PC-9 (cell line): ENCODE data around the gene CSNK1E. TPM values are rescaled to one million over a fixed set of nuclear protein-coding genes. Genes with fewer than 3 reads are reported as not detected.
A peak's percentile ranks its signal among the peaks of the same experiment; 100 is the strongest.

ENCODE experiments used
- BruUV-seq: library from RNA; stranded (reverse); fragments of 400-500 nt; replicated peaks from 2 replicates; lab custom pipeline; 2021; lab: Mats Ljungman, UMichigan
- CTCF ChIA-PET: fragments of 300-600 bp; sonication (Branson Sonifier 250); formaldehyde crosslinking; loops from one replicate; lab custom pipeline; 2022; ENCODE audit warnings: antibody characterized with exemption; lab: Charles Lee
- POLR2A ChIA-PET: fragments of 300-600 bp; sonication (Branson Sonifier 250); formaldehyde crosslinking; loops from one replicate; lab custom pipeline; 2022; ENCODE audit warnings: antibody characterized with exemption; ENCODE audit not compliant: unreplicated experiment; lab: Charles Lee
- DNase-seq, 2 experiments: peaks; one replicate each; pipeline versions ENCODE4 v3.0.0 to v3.0.0-alpha.2; 2015 to 2022; ENCODE audit warnings: mixed read lengths in 1 of 2
- H2AFZ ChIP-seq: fragments of 200-600 bp; sonication (generic); 2 replicates; pipeline ENCODE4 v1.8.1; 2017; ENCODE audit warnings: antibody characterized with exemption
- H3F3A ChIP-seq: fragments of 200-600 bp; sonication (generic); 2 replicates; pipeline ENCODE4 v1.8.1; 2017; ENCODE audit warnings: antibody characterized with exemption, mild to moderate bottlenecking, low read depth; ENCODE audit not compliant: insufficient read depth
- H3K27ac ChIP-seq: fragments of 200-600 bp; sonication (generic); 2 replicates; pipeline ENCODE4 v1.6.1; 2016; ENCODE audit warnings: mixed run types
- H3K27me3 ChIP-seq: fragments of 200-600 bp; sonication (generic); 2 replicates; pipeline ENCODE4 v1.6.1; 2016; ENCODE audit warnings: low read depth, mixed run types; ENCODE audit not compliant: insufficient read depth
- H3K36me3 ChIP-seq: fragments of 200-600 bp; sonication (generic); 2 replicates; pipeline ENCODE4 v1.6.1; 2016; ENCODE audit warnings: low read depth, mixed run types
- H3K4me1 ChIP-seq: fragments of 200-600 bp; sonication (generic); replicated peaks from 2 replicates; pipeline ENCODE4 v1.6.1; 2016; ENCODE audit warnings: mixed run types; ENCODE audit not compliant: insufficient read depth
- H3K4me2 ChIP-seq: fragments of 200-600 bp; sonication (generic); 2 replicates; pipeline ENCODE4 v1.6.1; 2017; ENCODE audit warnings: mixed run types
- H3K4me3 ChIP-seq: fragments of 200-600 bp; sonication (generic); 2 replicates; pipeline ENCODE4 v1.6.1; 2016; ENCODE audit warnings: mixed run types
- H3K79me2 ChIP-seq: fragments of 200-600 bp; sonication (generic); 2 replicates; pipeline ENCODE4 v1.6.1; 2017; ENCODE audit warnings: low read depth, mixed run types
- H3K9me2 ChIP-seq: fragments of 200-600 bp; sonication (generic); 2 replicates; pipeline ENCODE4 v1.8.1; 2017; ENCODE audit warnings: mild to moderate bottlenecking; ENCODE audit not compliant: insufficient read depth
- H3K9me3 ChIP-seq: fragments of 200-600 bp; sonication (generic); 2 replicates; pipeline ENCODE4 v1.8.1; 2016; ENCODE audit warnings: low read depth; ENCODE audit not compliant: insufficient read depth
- H4K20me1 ChIP-seq: fragments of 200-600 bp; sonication (generic); 2 replicates; pipeline ENCODE4 v1.8.1; 2017; ENCODE audit not compliant: insufficient read depth
- CTCF ChIP-seq: fragments of 200-600 bp; sonication (generic); conservative IDR thresholded peaks from 2 replicates; pipeline ENCODE4 v1.6.1; 2017; ENCODE audit warnings: mixed run types, antibody characterized with exemption, mild to moderate bottlenecking, moderate library complexity
- EZH2 ChIP-seq: fragments of 200-600 bp; sonication (generic); IDR thresholded peaks from 2 replicates; pipeline ENCODE4 v1.8.0; 2017; ENCODE audit warnings: antibody characterized with exemption, low read depth
- intact Hi-C: fragments of 100-400 bp; cut with micrococcal nuclease; formaldehyde crosslinking; loops from one replicate; pipeline ENCODE4 v1.10.0; 2022; ENCODE audit not compliant: unreplicated experiment
- total RNA-seq: library from RNA; stranded (reverse); gene quantifications from 2 replicates; pipeline ENCODE4 v1.2.3, GENCODE V29; 2021

Gene CSNK1E
- total RNA-seq, 1 experiment from 2014 or later, result 348 TPM

DNA sequence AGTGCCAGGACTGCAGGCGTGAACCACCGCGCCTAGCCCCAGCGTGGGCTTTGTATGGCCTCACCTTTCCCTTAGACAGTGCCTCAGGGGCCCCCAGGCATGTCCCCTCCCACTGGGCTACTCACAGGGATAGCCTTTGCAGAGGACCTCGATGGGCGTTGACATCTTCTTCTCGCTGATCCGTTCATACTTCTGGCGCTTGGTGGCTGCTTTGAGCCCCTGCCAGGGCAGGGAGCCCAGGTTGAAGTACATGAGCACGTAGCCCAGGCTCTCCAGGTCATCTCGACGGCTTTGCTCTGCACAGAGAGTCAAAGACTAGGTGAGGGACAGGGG is 17.5 kb downstream of the CSNK1E start:
- no TSS peak for BruUV-seq
- H4K20me1 ChIP-seq, result peaks cover 12% of the 10 kb centered on the region
- ChIA-PET CTCF (no interaction called here), POLR2A (no interaction called here)
- peaks cover 66% of the 10 kb centered on the region for H3F3A ChIP-seq
- H3K4me3 ChIP-seq, result peak overlapping the region; percentile 27; the same call in 1 of the 2 replicates
- DNase-seq, result peak; percentile 65 to 78
- peaks cover 79% of the 10 kb centered on the region for H3K36me3 ChIP-seq
- H3K4me2 ChIP-seq, result peak overlapping the region; percentile 75
- H3K27ac ChIP-seq, result peak overlapping the region; percentile 97
- H3K79me2 ChIP-seq, result peaks cover 75% of the 10 kb centered on the region
- TF ChIP-seq CTCF (no peak), EZH2 (no peak)
- peaks cover 84% of the 10 kb centered on the region for H3K4me1 ChIP-seq
- no peaks in the 10 kb centered on the region for H3K27me3 ChIP-seq
- intact Hi-C loops, result loop anchor here (1.0 to 10.0 kb wide), 6 partner anchors 17 to 187 kb away; partner anchors contain the start of genes BAIAP2L2 and PLA2G6
- no peak overlapping the region for H2AFZ ChIP-seq
- H3K9me2 ChIP-seq, result no peaks in the 10 kb centered on the region
- no peaks in the 10 kb centered on the region for H3K9me3 ChIP-seq

- Histone ChIP-seq H3K79me2 (peaks cover 65% of the 10 kb centered on the region), H4K20me1 (no peaks in the 10 kb centered on the region), H3K27ac (peak overlapping the region; percentile 97), H2AFZ (no peak overlapping the region), H3K9me2 (no peaks in the 10 kb centered on the region), H3K9me3 (no peaks in the 10 kb centered on the region), H3K27me3 (no peaks in the 10 kb centered on the region), H3F3A (peaks cover 65% of the 10 kb centered on the region), H3K36me3 (peaks cover 74% of the 10 kb centered on the region), H3K4me1 (peaks cover 77% of the 10 kb centered on the region), H3K4me3 (peak overlapping the region; percentile 27; the same call in 1 of the 2 replicates), H3K4me2 (peak overlapping the region; percentile 75)
- BruUV-seq, result no TSS peak
- DNase-seq, result peak; percentile 97 to 100
- intact Hi-C loops, result loop anchor here (1.0 to 10.0 kb wide), 9 partner anchors 9 to 186 kb away; partner anchors contain the start of genes BAIAP2L2, MAFF and PLA2G6
- TF ChIP-seq CTCF, result peak; percentile 92
- TF ChIP-seq EZH2, result no peak
- POLR2A ChIA-PET, result interaction anchor here (0.5 to 0.9 kb wide), 3 partner anchors 8 to 349 kb away, joined by 4 to 14 read pairs (median 9); no protein-coding TSS in a partner anchor
- CTCF ChIA-PET, result interaction anchor here (0.6 to 0.8 kb wide), 2 partner anchors 10 to 154 kb away, joined by 3 to 7 read pairs; no protein-coding TSS in a partner anchor
Measured at GRCh38 chr22:38298312-38299005, 18.8 kb downstream of the CSNK1E start.

DNA sequence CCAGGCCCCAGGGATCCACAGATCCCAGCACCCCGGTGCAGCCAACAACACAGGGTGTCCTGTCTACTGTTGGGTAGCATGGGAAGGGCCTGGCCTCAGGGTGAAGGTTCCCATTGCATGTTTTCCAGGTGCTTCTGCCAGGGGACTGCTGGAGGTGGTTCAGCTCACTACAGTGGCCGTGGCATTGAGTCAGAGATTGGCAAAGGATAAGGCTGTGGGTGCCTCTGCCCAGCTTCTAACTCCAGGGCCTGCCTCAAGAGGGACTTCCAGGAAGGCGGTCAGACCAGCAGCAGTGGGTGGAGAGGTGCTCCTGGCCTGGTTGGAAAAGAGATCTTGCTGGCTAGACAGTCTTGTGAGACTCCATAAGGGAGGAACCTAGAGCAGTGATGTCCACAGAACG is 20.9 kb downstream of the CSNK1E start:
- ChIA-PET CTCF (no interaction called here), POLR2A (interaction anchor here (0.6 to 0.7 kb wide), 3 partner anchors 21 to 68 kb away, joined by 3 to 4 read pairs (median 3); no protein-coding TSS in a partner anchor)
- no peaks in the 10 kb centered on the region for H4K20me1 ChIP-seq
- H3K9me2 ChIP-seq, result no peaks in the 10 kb centered on the region
- intact Hi-C loops, result loop anchor here (5.0 to 10.0 kb wide), 4 partner anchors 56 to 184 kb away; partner anchors contain the start of genes BAIAP2L2 and PLA2G6
- H3F3A ChIP-seq, result peaks cover 68% of the 10 kb centered on the region
- DNase-seq, result peak; percentile 34 to 70
- H3K4me2 ChIP-seq, result 0 out of 2 replicates have a peak overlapping the region, but pooled peaks have one; percentile 3
- peaks cover 48% of the 10 kb centered on the region for H3K79me2 ChIP-seq
- H2AFZ ChIP-seq, result no peak overlapping the region
- H3K4me1 ChIP-seq, result peaks cover 85% of the 10 kb centered on the region
- BruUV-seq, result no TSS peak
- TF ChIP-seq EZH2 (no peak), CTCF (no peak)
- no peaks in the 10 kb centered on the region for H3K9me3 ChIP-seq
- H3K4me3 ChIP-seq, result no peak overlapping the region
- H3K36me3 ChIP-seq, result peaks cover 62% of the 10 kb centered on the region
- peak overlapping the region; percentile 97; the same call in 1 of the 2 replicates for H3K27ac ChIP-seq
- no peaks in the 10 kb centered on the region for H3K27me3 ChIP-seq
